Measurements from ENCODE around the gene PLD6. TPM values are rescaled to one million over a fixed set of nuclear protein-coding genes. Genes with fewer than 3 reads are reported as not detected.

Gene PLD6
- total RNA-seq, 1 experiment from 2014 or later = 0.09 TPM

- no peaks in the 10 kb centered on the region for H3K79me2 ChIP-seq (ENCODE audit: insufficient read depth, low read length)
- no peaks in the 10 kb centered on the region for H3K27me3 ChIP-seq (ENCODE audit: insufficient read depth, low read length)
- H3K9me3 ChIP-seq (ENCODE audit: control insufficient read depth, low read depth, low read length) = no peaks in the 10 kb centered on the region
- TF ChIP-seq, protein P1, sequence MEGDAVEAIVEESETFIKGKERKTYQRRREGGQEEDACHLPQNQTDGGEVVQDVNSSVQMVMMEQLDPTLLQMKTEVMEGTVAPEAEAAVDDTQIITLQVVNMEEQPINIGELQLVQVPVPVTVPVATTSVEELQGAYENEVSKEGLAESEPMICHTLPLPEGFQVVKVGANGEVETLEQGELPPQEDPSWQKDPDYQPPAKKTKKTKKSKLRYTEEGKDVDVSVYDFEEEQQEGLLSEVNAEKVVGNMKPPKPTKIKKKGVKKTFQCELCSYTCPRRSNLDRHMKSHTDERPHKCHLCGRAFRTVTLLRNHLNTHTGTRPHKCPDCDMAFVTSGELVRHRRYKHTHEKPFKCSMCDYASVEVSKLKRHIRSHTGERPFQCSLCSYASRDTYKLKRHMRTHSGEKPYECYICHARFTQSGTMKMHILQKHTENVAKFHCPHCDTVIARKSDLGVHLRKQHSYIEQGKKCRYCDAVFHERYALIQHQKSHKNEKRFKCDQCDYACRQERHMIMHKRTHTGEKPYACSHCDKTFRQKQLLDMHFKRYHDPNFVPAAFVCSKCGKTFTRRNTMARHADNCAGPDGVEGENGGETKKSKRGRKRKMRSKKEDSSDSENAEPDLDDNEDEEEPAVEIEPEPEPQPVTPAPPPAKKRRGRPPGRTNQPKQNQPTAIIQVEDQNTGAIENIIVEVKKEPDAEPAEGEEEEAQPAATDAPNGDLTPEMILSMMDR (conservative IDR thresholded peaks at IDR 0.05) = no peak
- no CpG with 5 or more reads among the region's 6 CpGs for WGBS (ENCODE audit: extremely low coverage, insufficient read length, low lambda C conversion rate)
- Mint-ChIP-seq H3K4me1 (no peaks in the 10 kb centered on the region), H3K4me3 (no peak overlapping the region), H3K36me3 (ENCODE audit: insufficient read depth in 1 of 3, low read depth in 3 of 3) (peaks cover 31 to 72% (median 72%) of the 10 kb centered on the region in 3 experiments), H3K27me3 (ENCODE audit: low read depth) (no peaks in the 10 kb centered on the region), H3K9me3 (no peaks in the 10 kb centered on the region), H3K27ac (no peak overlapping the region)
- no peak overlapping the region for H2BK12ac ChIP-seq (ENCODE audit: insufficient read length, low read depth, low read length)
- H4K8ac ChIP-seq (replicated peaks; ENCODE audit: insufficient read length, low read depth, low read length) = no peak overlapping the region
- no peak overlapping the region for H2BK20ac ChIP-seq (ENCODE audit: low read depth, low read length, poor library complexity, severe bottlenecking)
- H2BK5ac ChIP-seq (ENCODE audit: insufficient read length, low read length) = no peak overlapping the region
- H3K14ac ChIP-seq (ENCODE audit: insufficient read depth, low read length) = no peak overlapping the region
- H3K9ac ChIP-seq (ENCODE audit: extremely low read depth, insufficient read length, low read length) = no peak overlapping the region
- no peak overlapping the region for H3K18ac ChIP-seq (ENCODE audit: insufficient read length, low read depth, low read length)
- H3T11ph ChIP-seq (ENCODE audit: low read length) = no peak overlapping the region
- no peak overlapping the region for H3K56ac ChIP-seq (ENCODE audit: insufficient read length, low read depth, low read length)
- no peak overlapping the region for H3K4ac ChIP-seq (ENCODE audit: low read depth, low read length)
- H2AK5ac ChIP-seq (ENCODE audit: insufficient read length, low read length) = no peak overlapping the region
- H4K20me1 ChIP-seq (ENCODE audit: control insufficient read depth, insufficient read depth, insufficient read length) = no peaks in the 10 kb centered on the region
- no peak overlapping the region for H4K5ac ChIP-seq (ENCODE audit: insufficient read length, low read depth, low read length)
- H3K23me2 ChIP-seq (ENCODE audit: insufficient read length, low read depth, low read length, poor library complexity, severe bottlenecking) = no peaks in the 10 kb centered on the region
- no peak overlapping the region for H3K27ac ChIP-seq (ENCODE audit: insufficient read length, low read depth, low read length)
- no peaks in the 10 kb centered on the region for H3K79me1 ChIP-seq (ENCODE audit: insufficient read depth, low read depth, low read length, poor library complexity, severe bottlenecking)
- no peak overlapping the region for H2BK120ac ChIP-seq (ENCODE audit: low read depth, low read length, poor library complexity, severe bottlenecking)
- no peak overlapping the region for H2AFZ ChIP-seq (ENCODE audit: low read length)
- no peak overlapping the region for H2BK15ac ChIP-seq (ENCODE audit: low read depth, low read length)
- no peak overlapping the region for H4K91ac ChIP-seq (ENCODE audit: insufficient read length, low read depth, low read length)
- no peak overlapping the region for H3K23ac ChIP-seq (ENCODE audit: insufficient read length, low read depth, low read length)
- no peaks in the 10 kb centered on the region for H3K4me1 ChIP-seq (ENCODE audit: insufficient read depth, low read length)
- DNase-seq = no peak
- no peak overlapping the region for H3K4me2 ChIP-seq (ENCODE audit: insufficient read depth, insufficient read length, low read length)
Measured at GRCh38 chr17:17157041-17157440, 49.1 kb downstream of the PLD6 start.

All from H9 (cell line).